Activated B cell treated with CpG ODN at 0.5 μM for 24 hours (primary cell): ENCODE data around the gene SFN. TPM values are rescaled to one million over a fixed set of nuclear protein-coding genes. Genes with fewer than 3 reads are reported as not detected.

ENCODE experiments used
- ATAC-seq: fragments of 200-7000 bp; cut with Tn5 transposase; one replicate; pipeline ENCODE4 v1.10.0; 2021; ENCODE audit warnings: low read depth, mild to moderate bottlenecking, moderate library complexity
- CTCF ChIA-PET: fragments of 350-600 bp; sonication (Branson Sonifier 250); formaldehyde crosslinking; loops from one replicate; lab custom pipeline; 2021; ENCODE audit warnings: antibody characterized with exemption; lab: Charles Lee
- POLR2A ChIA-PET: fragments of 350-600 bp; sonication (Branson Sonifier 250); formaldehyde crosslinking; loops from one replicate; lab custom pipeline; 2021; ENCODE audit warnings: antibody characterized with exemption; lab: Charles Lee
- DNase-seq: peaks from one replicate; pipeline ENCODE4 v3.0.0; 2022
- H3K27ac Mint-ChIP-seq: one replicate; pipeline ENCODE4 v1.8.0; 2020; ENCODE audit warnings: mixed read lengths
- H3K27me3 Mint-ChIP-seq: one replicate; pipeline ENCODE4 v1.8.0; 2021; ENCODE audit warnings: mixed read lengths
- H3K36me3 Mint-ChIP-seq: one replicate; pipeline ENCODE4 v1.8.0; 2021; ENCODE audit warnings: low read depth, mixed read lengths
- H3K4me1 Mint-ChIP-seq: one replicate; pipeline ENCODE4 v1.8.0; 2021; ENCODE audit warnings: mixed read lengths
- H3K4me3 Mint-ChIP-seq: one replicate; pipeline ENCODE4 v1.8.0; 2020; ENCODE audit warnings: mild to moderate bottlenecking, mixed read lengths
- H3K9me3 Mint-ChIP-seq: one replicate; pipeline ENCODE4 v1.8.0; 2020; ENCODE audit warnings: mixed read lengths
- CTCF ChIP-seq: fragments of 200-600 bp; IDR thresholded peaks from one replicate; pipeline ENCODE4 v1.8.0; 2022; ENCODE audit warnings: antibody characterized with exemption, mild to moderate bottlenecking
- intact Hi-C: fragments of 100-400 bp; cut with micrococcal nuclease; formaldehyde crosslinking; loops from one replicate; pipeline ENCODE4 v1.15.1; 2024
- total RNA-seq: library from RNA; stranded (reverse); gene quantifications from 2 replicates; pipeline ENCODE4 v1.2.3, GENCODE V29; 2022

The SFN gene
- total RNA-seq, 1 donor from 2014 or later, result 0.29 TPM

DNA sequence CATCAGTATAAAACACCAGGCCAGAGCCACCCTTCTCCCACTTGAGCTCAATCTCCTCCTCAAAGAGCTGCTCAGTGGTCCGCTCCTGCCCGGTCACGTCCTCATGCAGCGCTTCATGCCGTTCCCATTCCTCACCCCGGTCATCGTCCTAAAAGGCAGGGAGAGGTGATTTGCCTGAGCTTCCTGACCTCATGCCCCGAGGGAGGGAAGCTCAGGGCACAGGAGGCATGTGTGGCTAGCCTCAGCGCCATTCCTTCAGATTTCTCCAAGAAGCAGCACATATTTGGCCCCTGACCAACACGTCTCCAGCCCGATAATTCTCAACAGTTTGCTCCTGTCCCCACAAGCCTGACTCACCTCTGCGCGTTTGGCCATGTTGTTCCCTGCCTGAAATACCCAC is 31.3 kb downstream of the SFN start:
- DNase-seq, result no peak
- H3K27me3 Mint-ChIP-seq, result no peaks in the 10 kb centered on the region
- TF ChIP-seq CTCF, result no peak
- H3K27ac Mint-ChIP-seq, result no peak overlapping the region
- no peak for ATAC-seq
- intact Hi-C loops, result no loop called here
- CTCF ChIA-PET, result interaction anchor here (0.6 kb wide), 1 partner anchor 97 kb away, joined by 3 read pairs; no protein-coding TSS in a partner anchor
- H3K4me1 Mint-ChIP-seq, result peaks cover 29% of the 10 kb centered on the region
- peaks cover 67% of the 10 kb centered on the region for H3K36me3 Mint-ChIP-seq
- POLR2A ChIA-PET, result no interaction called here
- H3K9me3 Mint-ChIP-seq, result no peaks in the 10 kb centered on the region
- no peak overlapping the region for H3K4me3 Mint-ChIP-seq

DNA sequence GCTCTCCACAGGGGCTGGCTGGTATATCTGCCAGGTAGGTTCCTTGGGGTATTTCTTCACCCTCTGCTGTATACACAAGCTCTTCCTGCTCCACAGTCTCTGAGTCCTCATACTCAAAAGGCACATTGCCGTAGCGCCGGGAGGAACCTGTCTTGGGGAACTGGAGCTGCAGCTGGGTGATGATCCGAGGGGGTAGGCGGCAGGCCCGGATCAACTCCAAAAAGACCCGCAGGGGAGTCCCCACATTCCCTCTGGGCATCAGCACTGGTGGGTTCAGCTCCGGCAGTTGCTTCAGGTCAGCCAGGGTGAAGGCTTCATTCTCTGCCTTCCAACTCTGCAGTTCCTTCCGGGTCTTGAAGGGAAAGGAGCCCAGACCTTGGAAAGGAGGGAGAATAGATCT is 34.4 kb downstream of the SFN start:
- ChIA-PET CTCF (no interaction called here), POLR2A (interaction anchor here (0.6 to 0.7 kb wide), 3 partner anchors 10 to 74 kb away, joined by 3 to 7 read pairs (median 3); no protein-coding TSS in a partner anchor)
- H3K27ac Mint-ChIP-seq, result no peak overlapping the region
- intact Hi-C loops, result no loop called here
- no peak for DNase-seq
- H3K4me1 Mint-ChIP-seq, result peaks cover 32% of the 10 kb centered on the region
- no peaks in the 10 kb centered on the region for H3K27me3 Mint-ChIP-seq
- peaks cover 53% of the 10 kb centered on the region for H3K36me3 Mint-ChIP-seq
- TF ChIP-seq CTCF, result no peak
- no peaks in the 10 kb centered on the region for H3K9me3 Mint-ChIP-seq
- H3K4me3 Mint-ChIP-seq, result no peak overlapping the region
- no peak for ATAC-seq

- no peaks in the 10 kb centered on the region for H3K27me3 Mint-ChIP-seq
- intact Hi-C loops, result loop anchor here (1.0 kb wide), 3 partner anchors 10 to 93 kb away; partner anchors contain the start of genes GPN2, NUDC and TRNP1
- DNase-seq (peak; percentile 68), ATAC-seq (peak; percentile 89)
- ChIA-PET POLR2A (interaction anchor here (0.6 to 4.5 kb wide), 26 partner anchors 8 to 1680 kb away, joined by 3 to 64 read pairs (median 4); partner anchors contain the start of genes CEP85, FAM76A, GPN2 and HMGN2), CTCF (interaction anchor here (1.1 to 1.5 kb wide), 3 partner anchors 10 to 457 kb away, joined by 3 to 6 read pairs (median 3); partner anchors contain the start of gene GPN2)
- H3K36me3 Mint-ChIP-seq, result peaks cover 28% of the 10 kb centered on the region
- peaks cover 32% of the 10 kb centered on the region for H3K4me1 Mint-ChIP-seq
- peak within 1 kb of the TSS; percentile 100 for H3K27ac Mint-ChIP-seq
- H3K4me3 Mint-ChIP-seq, result peak within 1 kb of the TSS; percentile 99
- H3K9me3 Mint-ChIP-seq, result no peaks in the 10 kb centered on the region
- no peak for TF ChIP-seq CTCF
Measured at GRCh38 chr1:26900001-26900814, 37.3 kb downstream of the SFN start, which contains the start of gene GPATCH3. Gene GPATCH3 (minus strand): TSS chr1:26900467. CDS start chr1:26900442, 25 bp downstream.

GRCh38 chr1:26900815-26901511 is 38.0 kb downstream of the SFN start:
- intact Hi-C loops, result loop anchor here (1.0 kb wide), 3 partner anchors 11 to 92 kb away; partner anchors contain the start of genes GPN2, NUDC and TRNP1
- peaks cover 25% of the 10 kb centered on the region for H3K36me3 Mint-ChIP-seq
- H3K27ac Mint-ChIP-seq, result peak overlapping the region; percentile 100
- H3K4me3 Mint-ChIP-seq, result peak overlapping the region; percentile 99
- CTCF ChIA-PET, result interaction anchor here (1.1 to 1.2 kb wide), 2 partner anchors 35 to 457 kb away, joined by 3 read pairs; no protein-coding TSS in a partner anchor
- peaks cover 30% of the 10 kb centered on the region for H3K4me1 Mint-ChIP-seq
- TF ChIP-seq CTCF, result no peak
- no peaks in the 10 kb centered on the region for H3K9me3 Mint-ChIP-seq
- peak; percentile 5 for ATAC-seq
- POLR2A ChIA-PET, result interaction anchor here (0.6 to 4.5 kb wide), 23 partner anchors 8 to 1679 kb away, joined by 3 to 64 read pairs (median 4); partner anchors contain the start of genes CEP85, FAM76A, GPN2 and HMGN2
- H3K27me3 Mint-ChIP-seq, result no peaks in the 10 kb centered on the region
- DNase-seq, result no peak
